ENCODE measurements around the gene DOCK2. TPM values are rescaled to one million over a fixed set of nuclear protein-coding genes. Genes with fewer than 3 reads are reported as not detected.
"Not testable (repeated sequence)": the region's sequence is repeated elsewhere in the genome, so short reads cannot be mapped to it uniquely, and the experiment has no call there.

The DOCK2 gene
- polyA plus RNA-seq, 3 donors: 2.6 to 3.4 (median 2.7) TPM

- DNase-seq (ENCODE audit: low read depth in 3 of 3, low spot score in 2 of 3): not testable (repeated sequence)
These were observed 171.8 kb downstream of the DOCK2 start for GRCh38 chr5:169808880-169809279.

DNA sequence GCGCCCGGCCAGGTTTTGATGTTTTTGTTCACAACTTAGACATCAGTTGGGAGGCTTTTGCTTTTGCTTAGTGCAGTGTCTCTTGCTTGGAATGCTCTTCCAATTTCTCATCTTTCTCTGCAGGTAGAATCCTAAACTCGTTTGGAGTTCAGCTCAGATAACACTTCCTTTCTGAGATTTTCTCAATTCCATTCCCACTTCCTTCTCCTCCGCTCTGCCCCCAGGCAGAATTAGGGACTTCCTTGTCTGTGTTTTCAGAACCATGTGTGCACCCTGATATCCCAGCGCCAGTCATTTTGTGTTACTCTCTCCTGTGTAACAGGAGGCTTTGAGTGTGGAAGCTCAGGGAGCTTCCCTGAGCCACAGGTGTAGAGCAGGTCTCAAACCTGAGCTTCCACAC lies 172.2 kb downstream of the DOCK2 start:
- no peak for DNase-seq (ENCODE audit: low read depth in 3 of 3, low spot score in 2 of 3)

- no peak for DNase-seq (ENCODE audit: low read depth in 3 of 3, low spot score in 2 of 3)
These were observed 173.4 kb downstream of the DOCK2 start for GRCh38 chr5:169810524-169810923.

DNA sequence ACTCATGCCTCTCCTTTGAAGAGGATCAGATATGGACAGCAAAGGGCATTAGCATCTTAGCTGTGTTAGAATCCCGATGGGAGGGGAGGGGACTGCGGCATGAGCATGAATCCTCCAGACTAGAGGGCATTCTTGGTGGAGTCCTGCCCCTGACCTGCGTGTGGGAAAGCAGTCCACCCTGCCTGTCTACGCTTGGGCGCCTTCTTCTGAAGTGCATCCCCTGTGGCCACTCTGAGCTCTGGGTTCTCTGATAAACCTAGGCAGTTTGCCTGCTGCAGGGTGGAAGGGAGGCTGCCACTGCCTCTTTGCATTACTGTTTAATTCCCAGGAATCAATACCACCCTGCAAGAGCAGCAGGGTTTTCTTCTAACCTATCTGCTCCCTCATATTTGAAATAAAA lies 173.9 kb downstream of the DOCK2 start:
- no peak for DNase-seq (ENCODE audit: low read depth in 3 of 3, low spot score in 2 of 3)

GRCh38 chr5:169811680-169812079 lies 174.6 kb downstream of the DOCK2 start:
- DNase-seq (ENCODE audit: low read depth in 3 of 3, low spot score in 2 of 3): no peak

DNA sequence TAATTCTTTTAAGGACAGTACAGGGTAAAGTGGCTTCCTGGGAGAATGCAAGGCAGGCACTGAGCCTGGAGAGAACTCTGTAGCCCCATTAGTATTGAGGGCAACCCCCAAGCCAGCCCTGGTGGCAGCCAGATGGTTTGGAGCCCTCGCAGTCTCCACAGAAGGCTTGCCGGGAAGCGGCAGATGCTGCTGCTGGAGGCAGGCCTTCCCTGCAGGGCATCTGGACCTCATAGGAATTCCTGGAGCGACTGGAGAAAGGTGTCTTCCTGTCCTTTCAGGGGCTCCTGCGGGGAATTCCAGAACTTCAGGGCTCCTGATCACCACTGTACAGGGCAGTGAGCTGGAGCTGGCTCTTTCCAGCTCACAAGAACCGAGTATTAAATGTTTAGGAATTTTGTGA lies 175.7 kb downstream of the DOCK2 start:
- DNase-seq (ENCODE audit: low read depth in 3 of 3, low spot score in 2 of 3): no peak

- no peak for DNase-seq (ENCODE audit: low read depth in 3 of 3, low spot score in 2 of 3)
These were observed 177.0 kb downstream of the DOCK2 start for GRCh38 chr5:169814045-169814444.

- DNase-seq (ENCODE audit: low read depth in 3 of 3, low spot score in 2 of 3): no peak
These were observed 177.4 kb downstream of the DOCK2 start for GRCh38 chr5:169814522-169814921.

- no peak for DNase-seq (ENCODE audit: low read depth in 3 of 3, low spot score in 2 of 3)
These were observed 180.0 kb downstream of the DOCK2 start for GRCh38 chr5:169817031-169817430.

GRCh38 chr5:169826618-169827017 lies 189.5 kb downstream of the DOCK2 start:
- DNase-seq (ENCODE audit: low read depth in 3 of 3, low spot score in 2 of 3): no peak

DNA sequence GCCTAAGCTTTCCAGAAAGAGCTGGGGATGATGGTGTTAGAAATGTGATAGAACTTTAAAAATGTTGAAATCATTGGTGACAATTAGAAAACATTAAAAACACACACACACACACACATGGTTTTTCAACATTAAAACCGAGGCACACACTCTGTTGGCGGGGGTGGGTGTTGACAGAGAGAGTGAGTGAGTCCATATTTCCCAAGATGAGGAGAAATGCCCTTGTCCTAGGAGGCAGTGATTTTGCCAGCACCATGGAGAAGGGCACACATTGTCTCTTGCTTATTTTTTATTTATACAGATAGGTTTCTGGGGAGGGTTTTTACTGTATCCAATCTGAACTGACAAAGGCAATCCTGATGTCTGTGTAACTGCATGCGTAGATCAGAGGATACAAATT lies 190.7 kb downstream of the DOCK2 start:
- DNase-seq (ENCODE audit: low read depth in 3 of 3, low spot score in 2 of 3): no peak

- DNase-seq (ENCODE audit: low read depth in 3 of 3, low spot score in 2 of 3): no peak
These were observed 191.3 kb downstream of the DOCK2 start for GRCh38 chr5:169828385-169828784.

- no peak for DNase-seq (ENCODE audit: low read depth in 3 of 3, low spot score in 2 of 3)
These were observed 194.3 kb downstream of the DOCK2 start for GRCh38 chr5:169831331-169831730.

- DNase-seq (ENCODE audit: low read depth in 3 of 3, low spot score in 2 of 3): no peak
These were observed 195.2 kb downstream of the DOCK2 start for GRCh38 chr5:169832304-169832703.

- no peak for DNase-seq (ENCODE audit: low read depth in 3 of 3, low spot score in 2 of 3)
These were observed 195.8 kb downstream of the DOCK2 start for GRCh38 chr5:169832845-169833244.

DNA sequence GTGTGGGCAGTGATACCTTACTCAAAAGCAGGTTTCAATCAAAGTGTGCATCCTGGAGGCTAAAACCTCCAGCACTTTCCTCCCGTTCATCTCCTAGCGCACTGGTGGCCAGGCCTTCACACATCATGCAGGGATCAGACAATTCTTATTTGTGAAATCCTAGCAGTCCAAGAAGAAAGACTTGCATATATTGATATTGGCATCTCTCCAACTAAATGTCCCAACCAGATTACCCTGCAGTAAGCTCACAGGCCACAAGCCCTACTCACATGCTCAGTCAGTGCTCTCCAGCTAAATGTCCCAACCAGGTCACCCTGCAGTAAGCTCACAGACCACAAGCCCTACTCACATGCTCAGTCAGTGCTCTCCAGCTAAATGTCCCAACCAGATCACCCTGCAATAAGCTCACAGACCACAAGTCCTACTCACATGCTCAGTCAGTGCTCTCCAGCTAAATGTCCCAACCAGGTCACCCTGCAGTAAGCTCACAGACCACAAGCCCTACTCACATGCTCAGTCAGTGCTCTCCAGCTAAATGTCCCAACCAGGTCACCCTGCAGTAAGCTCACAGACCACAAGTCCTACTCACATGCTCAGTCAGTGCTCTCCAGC lies 196.7 kb downstream of the DOCK2 start:
- DNase-seq (ENCODE audit: low read depth in 3 of 3, low spot score in 2 of 3): not testable (repeated sequence)

GRCh38 chr5:169834540-169834939 lies 197.5 kb downstream of the DOCK2 start:
- not testable (repeated sequence) for DNase-seq (ENCODE audit: low read depth in 3 of 3, low spot score in 2 of 3)

GRCh38 chr5:169836835-169837536 lies 199.9 kb downstream of the DOCK2 start:
- DNase-seq (ENCODE audit: low read depth in 3 of 3, low spot score in 2 of 3): no peak

DNA sequence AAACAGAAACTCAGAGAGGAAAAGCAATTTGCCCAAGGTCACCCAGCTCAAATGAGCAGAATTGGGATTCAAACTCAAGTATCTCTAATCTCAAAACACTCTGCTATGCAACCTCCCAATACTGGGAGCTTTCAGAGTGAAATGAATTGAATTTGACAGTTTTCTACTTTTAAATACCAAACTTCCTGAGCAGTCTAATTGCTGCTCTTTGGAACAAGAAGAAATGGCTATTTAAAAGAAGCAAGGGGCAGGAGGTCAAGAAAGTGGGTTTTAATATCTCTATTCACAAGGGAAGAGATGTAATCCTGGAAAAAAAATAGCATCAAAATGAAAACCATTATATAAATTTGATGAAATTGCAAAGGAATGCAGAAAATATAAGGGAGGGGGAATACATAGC lies 200.6 kb downstream of the DOCK2 start:
- no peak for DNase-seq (ENCODE audit: low read depth in 3 of 3, low spot score in 2 of 3)

- DNase-seq (ENCODE audit: low read depth in 3 of 3, low spot score in 2 of 3): no peak
These were observed 201.6 kb downstream of the DOCK2 start for GRCh38 chr5:169838688-169839087.

DNA sequence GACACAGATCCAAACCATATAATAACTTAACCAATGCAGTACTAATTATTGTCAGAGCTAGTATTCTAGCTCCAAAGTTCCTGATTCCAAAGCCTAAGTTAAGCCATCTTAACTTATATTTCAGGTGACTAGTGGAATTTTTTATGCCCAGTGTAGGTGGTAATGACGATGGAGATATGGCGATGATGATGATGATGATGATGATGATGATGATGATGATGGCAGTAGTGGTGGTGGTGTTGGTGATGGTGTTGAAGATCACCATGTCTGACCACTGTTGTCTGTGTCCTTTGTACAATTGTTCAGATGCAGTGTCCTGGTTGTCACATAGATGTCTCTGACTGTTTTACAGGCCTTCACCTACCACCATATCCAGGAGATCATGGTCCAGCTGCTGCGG lies 203.3 kb downstream of the DOCK2 start:
- DNase-seq (ENCODE audit: low read depth in 3 of 3, low spot score in 2 of 3): no peak

- DNase-seq (ENCODE audit: low read depth in 3 of 3, low spot score in 2 of 3): no peak
These were observed 205.6 kb downstream of the DOCK2 start for GRCh38 chr5:169842699-169843098.

DNA sequence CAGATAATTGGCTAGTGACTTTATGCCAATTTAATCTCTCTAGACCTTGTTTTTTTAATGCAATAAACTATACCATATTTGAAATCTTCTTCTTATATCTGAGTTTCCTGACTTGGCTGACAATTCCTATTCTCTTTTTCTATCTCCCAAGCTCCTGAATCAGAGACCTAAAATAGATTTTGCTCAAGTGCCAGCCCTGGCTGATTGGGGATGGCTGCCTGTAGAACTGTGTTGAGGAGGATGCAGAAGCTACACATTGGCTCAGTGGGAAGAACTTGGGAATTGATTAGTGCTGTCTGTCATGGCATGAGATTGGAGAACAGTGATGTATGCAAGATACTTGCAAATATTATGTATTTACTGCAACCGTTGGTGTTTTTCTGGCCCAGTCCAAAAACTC lies 210.4 kb downstream of the DOCK2 start:
- no peak for DNase-seq (ENCODE audit: low read depth in 3 of 3, low spot score in 2 of 3)
